CD4-positive, CD25-positive, alpha-beta regulatory T cell (primary cell): ENCODE results near the gene CREM. TPM values are rescaled to one million over a fixed set of nuclear protein-coding genes. Genes with fewer than 3 reads are reported as not detected.

Experiments
- ATAC-seq, 2 donors: fragments of 150-1000 bp; cut with Tn5 transposase; one replicate each; pipeline ENCODE4 v1.10.0; 2021; ENCODE audit warnings: low read depth in 2 of 2, moderate number of reproducible peaks in 2 of 2, moderate library complexity in 1 of 2
- DNase-seq, 3 donors: peaks; one replicate each; pipeline versions ENCODE4 v3.0.0 to v3.0.0-alpha.2; 2012 to 2022; ENCODE audit warnings: mixed read lengths in 1 of 3
- H3K27ac ChIP-seq: one replicate; pipeline ENCODE4 v1.7.0; 2013; ENCODE audit warnings: mild to moderate bottlenecking, low read length; ENCODE audit not compliant: insufficient read depth, poor library complexity, severe bottlenecking
- H3K27me3 ChIP-seq: one replicate; pipeline ENCODE4 v1.7.0; 2013; ENCODE audit warnings: low read length; ENCODE audit not compliant: control insufficient read depth, insufficient read depth
- H3K36me3 ChIP-seq: one replicate; pipeline ENCODE4 v1.7.0; 2013; ENCODE audit warnings: mild to moderate bottlenecking, low read length, moderate library complexity; ENCODE audit not compliant: control insufficient read depth, insufficient read depth
- H3K4me1 ChIP-seq: 2 replicates; pipeline ENCODE4 v1.7.0; 2013; ENCODE audit warnings: mild to moderate bottlenecking, low read length; ENCODE audit not compliant: insufficient read depth, control insufficient read depth, poor library complexity, severe bottlenecking
- H3K4me3 ChIP-seq: one replicate; pipeline ENCODE4 v1.7.0; 2013; ENCODE audit warnings: low read depth, mild to moderate bottlenecking, low read length, moderate library complexity
- H3K9me3 ChIP-seq, 2 experiments: 1 replicate in 1 of 2; 2 replicates in 1 of 2; pipeline ENCODE4 v1.7.0; 2013; ENCODE audit warnings: low read length in 2 of 2, mild to moderate bottlenecking in 1 of 2, moderate library complexity in 1 of 2; ENCODE audit not compliant: control insufficient read depth in 2 of 2
- H3K27ac Mint-ChIP-seq, 3 donors: one replicate each; pipeline ENCODE4 v1.8.0; 2020 to 2022; ENCODE audit warnings: mild to moderate bottlenecking in 3 of 3, mixed read lengths in 3 of 3, moderate library complexity in 2 of 3
- H3K27me3 Mint-ChIP-seq: one replicate; pipeline ENCODE4 v1.8.0; 2022; ENCODE audit warnings: mild to moderate bottlenecking, mixed read lengths
- H3K36me3 Mint-ChIP-seq: one replicate; pipeline ENCODE4 v1.8.0; 2020; ENCODE audit warnings: mixed read lengths
- H3K4me1 Mint-ChIP-seq, 4 donors: one replicate each; pipeline ENCODE4 v1.8.0; 2020 to 2022; ENCODE audit warnings: mixed read lengths in 4 of 4, mild to moderate bottlenecking in 1 of 4
- H3K4me3 Mint-ChIP-seq, 4 donors: one replicate each; pipeline ENCODE4 v1.8.0; 2020 to 2022; ENCODE audit warnings: mild to moderate bottlenecking in 4 of 4, mixed read lengths in 4 of 4, moderate library complexity in 3 of 4
- H3K9me3 Mint-ChIP-seq, 7 donors: one replicate each; pipeline ENCODE4 v1.8.0; 2020 to 2022; ENCODE audit warnings: mixed read lengths in 7 of 7, mild to moderate bottlenecking in 3 of 7, moderate library complexity in 2 of 7
- polyA plus RNA-seq, 4 donors: library from polyadenylated mRNA; unstranded; fragments of 300-500 nt; fragmentation: Illumina TruSeq; gene quantifications; one replicate each; pipeline ENCODE4 v1.2.3, GENCODE V29; 2021
- total RNA-seq: library from RNA; stranded (reverse); gene quantifications from one replicate; pipeline ENCODE4 v1.2.3, GENCODE V29; 2022

Gene CREM
- total and polyA plus RNA-seq, 5 donors from 2014 or later: 24.6 to 121 (median 30.2) TPM

DNA sequence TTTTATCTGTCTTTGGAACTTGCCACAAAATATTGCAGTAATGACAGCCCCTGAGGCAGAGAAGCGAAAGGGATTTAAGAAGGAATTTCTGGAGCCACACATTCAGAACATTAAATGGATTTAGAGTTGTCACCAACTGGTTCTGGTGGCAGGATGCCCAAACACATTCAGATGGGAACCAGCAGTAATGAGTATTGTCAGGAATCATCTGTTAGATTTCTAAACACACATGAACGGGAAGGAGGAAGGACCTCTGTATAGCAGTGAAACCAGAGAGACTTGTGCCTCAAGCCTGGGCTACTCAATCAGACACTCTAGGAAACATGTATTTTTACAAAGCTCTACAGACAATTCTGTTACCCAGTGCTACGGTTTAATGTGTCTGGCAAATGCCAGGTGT, 105.9 kb downstream of the CREM start:
- H3K36me3 Mint-ChIP-seq: no peaks in the 10 kb centered on the region
- H3K27me3 ChIP-seq: no peaks in the 10 kb centered on the region
- no peaks in the 10 kb centered on the region for H3K4me1 Mint-ChIP-seq
- H3K9me3 Mint-ChIP-seq: no peaks in the 10 kb centered on the region
- no peak overlapping the region for H3K4me3 Mint-ChIP-seq
- no peak overlapping the region for H3K27ac ChIP-seq
- H3K27me3 Mint-ChIP-seq: no peaks in the 10 kb centered on the region
- H3K4me3 ChIP-seq: no peak overlapping the region
- H3K36me3 ChIP-seq: no peaks in the 10 kb centered on the region
- no peaks in the 10 kb centered on the region for H3K9me3 ChIP-seq
- DNase-seq: no peak
- no peaks in the 10 kb centered on the region for H3K4me1 ChIP-seq
- no peak for ATAC-seq
- no peak overlapping the region for H3K27ac Mint-ChIP-seq

- no peak overlapping the region for H3K27ac Mint-ChIP-seq
- H3K4me3 ChIP-seq: no peak overlapping the region
- no peaks in the 10 kb centered on the region for H3K27me3 Mint-ChIP-seq
- no peaks in the 10 kb centered on the region for H3K27me3 ChIP-seq
- no peaks in the 10 kb centered on the region for H3K4me1 ChIP-seq
- DNase-seq: no peak
- no peak overlapping the region for H3K27ac ChIP-seq
- no peaks in the 10 kb centered on the region for H3K36me3 ChIP-seq
- no peaks in the 10 kb centered on the region for H3K9me3 ChIP-seq
- H3K36me3 Mint-ChIP-seq: no peaks in the 10 kb centered on the region
- H3K9me3 Mint-ChIP-seq: no peaks in the 10 kb centered on the region
- no peaks in the 10 kb centered on the region for H3K4me1 Mint-ChIP-seq
- no peak overlapping the region for H3K4me3 Mint-ChIP-seq
- ATAC-seq: no peak
These were observed 107.4 kb downstream of the CREM start for GRCh38 chr10:35234073-35234472.

GRCh38 chr10:35236739-35237138, 110.1 kb downstream of the CREM start:
- no peaks in the 10 kb centered on the region for H3K9me3 Mint-ChIP-seq
- Histone ChIP-seq H3K36me3 (no peaks in the 10 kb centered on the region), H3K4me1 (no peaks in the 10 kb centered on the region), H3K27me3 (no peaks in the 10 kb centered on the region), H3K4me3 (no peak overlapping the region), H3K9me3 (no peaks in the 10 kb centered on the region), H3K27ac (no peak overlapping the region)
- ATAC-seq (no peak), DNase-seq (no peak)
- H3K27ac Mint-ChIP-seq: no peak overlapping the region
- no peak overlapping the region for H3K4me3 Mint-ChIP-seq
- H3K4me1 Mint-ChIP-seq: no peaks in the 10 kb centered on the region
- H3K36me3 Mint-ChIP-seq: no peaks in the 10 kb centered on the region
- H3K27me3 Mint-ChIP-seq: no peaks in the 10 kb centered on the region

DNA sequence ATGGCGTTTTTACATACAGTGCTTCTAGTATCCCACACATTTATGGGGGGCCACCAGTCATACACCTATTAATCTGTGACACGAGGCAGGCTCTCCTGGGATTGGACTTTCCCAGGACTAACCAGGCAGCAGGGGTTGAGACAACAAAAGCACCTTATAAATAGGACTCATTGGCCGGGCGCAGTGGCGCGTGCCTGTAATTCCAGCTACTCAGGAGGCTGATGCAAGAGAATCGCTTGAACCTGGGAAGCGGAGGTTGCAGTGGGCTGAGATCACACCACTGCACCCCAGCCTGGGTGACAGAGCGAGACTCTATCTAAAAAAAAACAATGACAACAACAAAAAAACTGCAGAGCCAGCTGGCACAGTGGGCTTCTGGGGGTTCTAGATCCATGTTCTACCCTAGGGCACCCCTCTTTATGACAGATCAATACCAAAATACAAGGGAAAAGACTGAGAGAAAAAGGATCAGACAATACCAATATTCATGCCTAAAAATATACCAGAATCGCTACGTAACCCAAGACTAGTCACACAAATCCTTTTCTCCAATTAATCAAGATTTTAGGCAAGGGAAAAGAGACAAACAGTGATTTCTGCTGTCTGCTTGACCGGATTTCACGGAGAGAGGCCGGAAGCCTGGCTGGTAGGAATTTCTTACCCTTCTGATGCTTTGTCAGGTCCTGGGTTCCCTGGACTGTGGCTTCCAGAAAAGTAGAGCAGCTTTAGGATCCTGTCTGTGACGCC, 111.3 kb downstream of the CREM start:
- Mint-ChIP-seq H3K4me1 (no peaks in the 10 kb centered on the region), H3K9me3 (peaks cover 0 to 1% (median 0%) of the 10 kb centered on the region in 7 donors), H3K36me3 (no peaks in the 10 kb centered on the region), H3K4me3 (no peak overlapping the region), H3K27me3 (peaks cover 4% of the 10 kb centered on the region), H3K27ac (no peak overlapping the region)
- DNase-seq (no peak), ATAC-seq (no peak)
- Histone ChIP-seq H3K27ac (no peak overlapping the region), H3K9me3 (no peaks in the 10 kb centered on the region), H3K27me3 (no peaks in the 10 kb centered on the region), H3K4me3 (no peak overlapping the region), H3K4me1 (no peaks in the 10 kb centered on the region), H3K36me3 (no peaks in the 10 kb centered on the region)

DNA sequence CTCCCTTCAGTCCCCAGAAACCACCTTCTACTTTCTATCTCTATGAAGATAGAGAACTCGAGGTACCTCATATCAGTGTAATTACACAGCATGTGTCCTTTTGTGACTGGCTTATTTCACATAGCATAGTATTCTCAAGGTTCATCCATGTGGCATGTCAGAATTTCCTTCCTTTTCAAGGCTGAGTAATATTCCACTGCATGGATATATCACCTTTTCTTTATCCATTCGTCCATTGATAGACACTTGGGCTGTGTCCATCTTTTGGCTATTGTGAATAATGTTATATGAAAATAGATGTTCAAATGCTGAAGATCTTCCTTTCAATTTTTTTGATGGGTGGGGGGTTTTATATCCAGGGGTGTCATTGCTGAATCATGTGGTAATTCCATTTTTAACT, 117.9 kb downstream of the CREM start:
- H3K9me3 Mint-ChIP-seq: peaks cover 0 to 5% (median 0%) of the 10 kb centered on the region in 7 donors
- DNase-seq: no peak
- no peak for ATAC-seq
- Histone ChIP-seq H3K9me3 (no peaks in the 10 kb centered on the region), H3K27ac (no peak overlapping the region), H3K4me3 (no peak overlapping the region), H3K27me3 (no peaks in the 10 kb centered on the region), H3K4me1 (no peaks in the 10 kb centered on the region), H3K36me3 (no peaks in the 10 kb centered on the region)
- H3K36me3 Mint-ChIP-seq: no peaks in the 10 kb centered on the region
- H3K4me1 Mint-ChIP-seq: no peaks in the 10 kb centered on the region
- H3K27me3 Mint-ChIP-seq: peaks cover 4% of the 10 kb centered on the region
- no peak overlapping the region for H3K4me3 Mint-ChIP-seq
- no peak overlapping the region for H3K27ac Mint-ChIP-seq

GRCh38 chr10:35246770-35247343, 120.2 kb downstream of the CREM start:
- Mint-ChIP-seq H3K4me3 (no peak overlapping the region), H3K36me3 (no peaks in the 10 kb centered on the region), H3K27me3 (peaks cover 4% of the 10 kb centered on the region), H3K9me3 (peaks cover 0 to 5% (median 0%) of the 10 kb centered on the region in 7 donors), H3K4me1 (no peaks in the 10 kb centered on the region), H3K27ac (no peak overlapping the region)
- Histone ChIP-seq H3K9me3 (no peaks in the 10 kb centered on the region), H3K36me3 (no peaks in the 10 kb centered on the region), H3K4me3 (no peak overlapping the region), H3K4me1 (no peaks in the 10 kb centered on the region), H3K27me3 (no peaks in the 10 kb centered on the region), H3K27ac (no peak overlapping the region)
- ATAC-seq (no peak), DNase-seq (no peak)

GRCh38 chr10:35251373-35252100, 124.9 kb downstream of the CREM start:
- no peaks in the 10 kb centered on the region for H3K36me3 ChIP-seq
- Mint-ChIP-seq H3K4me3 (no peak overlapping the region), H3K36me3 (no peaks in the 10 kb centered on the region), H3K9me3 (peaks cover 0 to 2% (median 0%) of the 10 kb centered on the region in 7 donors), H3K4me1 (no peaks in the 10 kb centered on the region), H3K27me3 (no peaks in the 10 kb centered on the region), H3K27ac (no peak overlapping the region)
- H3K9me3 ChIP-seq: no peaks in the 10 kb centered on the region
- H3K27ac ChIP-seq: no peak overlapping the region
- no peak overlapping the region for H3K4me3 ChIP-seq
- no peaks in the 10 kb centered on the region for H3K4me1 ChIP-seq
- ATAC-seq: no peak
- DNase-seq: no peak
- no peaks in the 10 kb centered on the region for H3K27me3 ChIP-seq
